Omental fat pad (tissue), 4 donors: ENCODE results near the gene OR51B2. TPM values are rescaled to one million over a fixed set of nuclear protein-coding genes. Genes with fewer than 3 reads are reported as not detected.

Source experiments
- ATAC-seq: fragments of 150-250 bp; one replicate; pipeline ENCODE4 v1.9.1; 2016; ENCODE audit warnings: mild to moderate bottlenecking, moderate library complexity; ENCODE audit not compliant: low FRiP score
- DNase-seq: peaks from one replicate; pipeline ENCODE4 v3.0.0-alpha.2; 2019; ENCODE audit warnings: low spot score
- CTCF ChIP-seq, 3 donors: fragments of 450-650 bp; IDR thresholded peaks; one replicate each; pipeline ENCODE4 v1.5.1; 2016 to 2017; ENCODE audit warnings: antibody characterized with exemption in 3 of 3, mild to moderate bottlenecking in 3 of 3, moderate library complexity in 2 of 3
- total RNA-seq, 4 donors: library from RNA; depleted of rRNA; stranded (reverse); fragments of >200 nt; gene quantifications; one replicate each; pipeline ENCODE4 v1.1.0, GENCODE V29; 2016

Gene OR51B2
- total RNA-seq, 4 donors from 2014 or later, result 0.46 to 1.1 TPM; not detected in 2

- no peak for ATAC-seq
- DNase-seq, result no peak
- TF ChIP-seq CTCF (IDR thresholded peaks at IDR 0.05), result no peak
These were observed 13.7 kb downstream of the OR51B2 start for GRCh38 chr11:5310423-5310822.

- no peak for TF ChIP-seq CTCF (IDR thresholded peaks at IDR 0.05)
- DNase-seq, result no peak
- ATAC-seq, result no peak
These were observed 16.7 kb downstream of the OR51B2 start for GRCh38 chr11:5307256-5308019.

GRCh38 chr11:5304046-5304445, 20.1 kb downstream of the OR51B2 start:
- DNase-seq (no peak), ATAC-seq (no peak)
- TF ChIP-seq CTCF (IDR thresholded peaks at IDR 0.05), result no peak

- DNase-seq (no peak), ATAC-seq (no peak)
- TF ChIP-seq CTCF (IDR thresholded peaks at IDR 0.05), result no peak
These were observed 20.5 kb downstream of the OR51B2 start for GRCh38 chr11:5303626-5304025.

- no peak for DNase-seq
- ATAC-seq, result no peak
- TF ChIP-seq CTCF (IDR thresholded peaks at IDR 0.05), result no peak
These were observed 22.3 kb downstream of the OR51B2 start, which contains the start of gene OR51B4 for GRCh38 chr11:5301846-5302245. TSS of gene OR51B4 (minus strand) at chr11:5301946. CDS start at chr11:5301946, 0 bp downstream.

- DNase-seq (no peak), ATAC-seq (no peak)
- TF ChIP-seq CTCF (IDR thresholded peaks at IDR 0.05), result no peak
These were observed 23.8 kb downstream of the OR51B2 start for GRCh38 chr11:5300251-5300650.

GRCh38 chr11:5298451-5298850, 25.6 kb downstream of the OR51B2 start:
- TF ChIP-seq CTCF (IDR thresholded peaks at IDR 0.05), result no peak
- ATAC-seq (no peak), DNase-seq (no peak)
